Liver (tissue), 3 donors: ENCODE results near the gene JPH4.

Experiments
- ATF3 ChIP-seq: IDR thresholded peaks from 2 replicates; pipeline ENCODE4 v1.6.1; 2016; ENCODE audit warnings: antibody characterized with exemption
- CTCF ChIP-seq: fragments of 150-350 bp; IDR thresholded peaks from 2 replicates; pipeline ENCODE4 v1.5.1; 2017; ENCODE audit warnings: improper control_type of control experiment, low read depth, low read length; ENCODE audit not compliant: missing input control
- EGR1 ChIP-seq, 2 donors: IDR thresholded peaks; 2 replicates each; pipeline ENCODE4 v1.6.1; 2016 to 2018; ENCODE audit warnings: antibody characterized with exemption in 2 of 2, low read depth in 2 of 2
- FOXA1 ChIP-seq: IDR thresholded peaks from 2 replicates; pipeline ENCODE4 v1.6.1; 2016; ENCODE audit warnings: antibody characterized with exemption
- FOXA2 ChIP-seq: IDR thresholded peaks from 2 replicates; pipeline ENCODE4 v1.6.1; 2016; ENCODE audit warnings: antibody characterized with exemption
- GABPA ChIP-seq, 2 donors: IDR thresholded peaks in 1 of 2; conservative IDR thresholded peaks in 1 of 2; 2 replicates each; pipeline ENCODE4 v1.6.1; 2016; ENCODE audit warnings: antibody characterized with exemption in 2 of 2, mild to moderate bottlenecking in 1 of 2, moderate library complexity in 1 of 2
- HNF4A ChIP-seq, 2 donors: conservative IDR thresholded peaks; 2 replicates each; pipeline ENCODE4 v1.6.1; 2016; ENCODE audit warnings: antibody characterized with exemption in 2 of 2, mild to moderate bottlenecking in 2 of 2
- JUND ChIP-seq, 2 donors: IDR thresholded peaks; 2 replicates each; pipeline ENCODE4 v1.6.1; 2016; ENCODE audit warnings: antibody characterized with exemption in 2 of 2
- RAD21 ChIP-seq, 2 donors: IDR thresholded peaks; 2 replicates each; pipeline ENCODE4 v1.6.1; 2016; ENCODE audit warnings: antibody characterized with exemption in 2 of 2, mild to moderate bottlenecking in 2 of 2
- RXRA ChIP-seq, 2 donors: IDR thresholded peaks; 2 replicates each; pipeline ENCODE4 v1.6.1; 2017 to 2018; ENCODE audit warnings: antibody characterized with exemption in 2 of 2, mild to moderate bottlenecking in 1 of 2
- SP1 ChIP-seq: IDR thresholded peaks from 2 replicates; pipeline ENCODE4 v1.6.1; 2018; ENCODE audit warnings: antibody characterized with exemption, mild to moderate bottlenecking
- TAF1 ChIP-seq: conservative IDR thresholded peaks from 2 replicates; pipeline ENCODE4 v1.6.1; 2016; ENCODE audit warnings: antibody characterized with exemption, mild to moderate bottlenecking
- YY1 ChIP-seq: IDR thresholded peaks from 2 replicates; pipeline ENCODE4 v1.6.1; 2016; ENCODE audit warnings: antibody characterized with exemption, mild to moderate bottlenecking
- TF ChIP-seq, protein P1 (sequence below): IDR thresholded peaks from 2 replicates; pipeline ENCODE4 v1.6.1; 2016; ENCODE audit warnings: antibody characterized with exemption
- donor health status: healthy.
- donor health status: healthy.

GRCh38 chr14:23520899-23521533, 57.6 kb downstream of the JPH4 start:
- TF ChIP-seq RAD21 (IDR thresholded peaks at IDR 0.05) (no peak), CTCF (no peak), SP1 (no peak), EGR1 (IDR thresholded peaks at IDR 0.05; ENCODE audit: low read depth in 2 of 2) (no peak), GABPA (IDR thresholded peaks at IDR 0.05 in 1 of 2, conservative IDR thresholded peaks at IDR 0.05 in 1 of 2) (no peak), RXRA (IDR thresholded peaks at IDR 0.05) (no peak), YY1 (no peak), JUND (IDR thresholded peaks at IDR 0.05) (no peak), ATF3 (no peak), FOXA1 (no peak), TAF1 (no peak), HNF4A (conservative IDR thresholded peaks at IDR 0.05) (no peak), FOXA2 (no peak)
- TF ChIP-seq, protein P1, sequence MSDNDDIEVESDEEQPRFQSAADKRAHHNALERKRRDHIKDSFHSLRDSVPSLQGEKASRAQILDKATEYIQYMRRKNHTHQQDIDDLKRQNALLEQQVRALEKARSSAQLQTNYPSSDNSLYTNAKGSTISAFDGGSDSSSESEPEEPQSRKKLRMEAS: no peak
